Measurements from ENCODE around the gene IFNA10.

- no peak for TF ChIP-seq CTCF (IDR thresholded peaks at IDR 0.05)
- TF ChIP-seq POLR2A (IDR thresholded peaks at IDR 0.05), result no peak
These were observed 21.2 kb upstream of the IFNA10 start, which contains the start of gene IFNA17 for GRCh38 chr9:21228122-21228521.

Measured in right lobe of liver (tissue), 4 donors.